Aorta (tissue), 5 donors: ENCODE results near the gene FTH1. TPM values are rescaled to one million over a fixed set of nuclear protein-coding genes. Genes with fewer than 3 reads are reported as not detected.

ENCODE experiments used
- ATAC-seq: fragments of 200-7000 bp; cut with Tn5 transposase; one replicate; pipeline ENCODE4 v1.9.1; 2022; ENCODE audit warnings: moderate library complexity; ENCODE audit not compliant: low FRiP score
- DNase-seq, 2 donors: peaks; one replicate each; pipeline ENCODE4 v3.0.0-alpha.2; 2020
- H3K27ac ChIP-seq, 2 donors: one replicate each; pipeline ENCODE4 v1.5.1; 2013; ENCODE audit warnings: low read length in 2 of 2, mild to moderate bottlenecking in 2 of 2, moderate library complexity in 2 of 2, control low read depth in 1 of 2, inconsistent platforms in 1 of 2, low read depth in 1 of 2
- H3K27me3 ChIP-seq, 2 donors: one replicate each; pipeline ENCODE4 v1.6.1; 2013; ENCODE audit warnings: control low read depth in 1 of 2, low read length in 1 of 2, mild to moderate bottlenecking in 1 of 2, moderate library complexity in 1 of 2; ENCODE audit not compliant: insufficient read depth in 2 of 2, control insufficient read depth in 1 of 2
- H3K36me3 ChIP-seq, 2 donors: one replicate each; pipeline ENCODE4 v1.6.1; 2013; ENCODE audit warnings: control low read depth in 1 of 2, low read length in 1 of 2, mild to moderate bottlenecking in 1 of 2; ENCODE audit not compliant: insufficient read depth in 2 of 2, control insufficient read depth in 1 of 2
- H3K4me1 ChIP-seq, 2 donors: one replicate each; pipeline ENCODE4 v1.6.1; 2013; ENCODE audit warnings: low read length in 2 of 2, control low read depth in 1 of 2, mild to moderate bottlenecking in 1 of 2, moderate library complexity in 1 of 2; ENCODE audit not compliant: insufficient read depth in 2 of 2, control insufficient read depth in 1 of 2
- H3K4me3 ChIP-seq, 2 donors: one replicate each; pipeline ENCODE4 v1.5.1; 2013; ENCODE audit warnings: low read length in 2 of 2, control low read depth in 1 of 2, mild to moderate bottlenecking in 1 of 2
- H3K9me3 ChIP-seq: one replicate; pipeline ENCODE4 v1.6.1; 2013; ENCODE audit warnings: mild to moderate bottlenecking, low read length; ENCODE audit not compliant: control insufficient read depth
- WGBS, 2 donors: extraction: QIAGEN DNeasy Blood & Tissue Kit; methylation state at CpG; one replicate each; pipeline ENCODE4 v1.1.7; 2013; 5-methylcytosine and 5-hydroxymethylcytosine counted together
- intact Hi-C, 2 donors: fragments of 100-400 bp; cut with DNase I; formaldehyde crosslinking; loops; one replicate each; pipeline versions ENCODE4 v1.14.2 to v1.15.0; 2022
- polyA plus RNA-seq, 2 donors: library from polyadenylated mRNA; stranded (reverse); fragments of 200-250 nt; gene quantifications; one replicate each; pipeline ENCODE4 v1.2.3, GENCODE V29; 2013
- total RNA-seq, 2 donors: library from RNA; stranded (reverse); fragmentation: NEBNext Ultra II Directional; extraction: Animal tissue kit (Norgen Biotek cat#: 25700); gene quantifications; one replicate each; pipeline ENCODE4 v1.2.1, GENCODE V29; 2021
- donor health status: healthy with polysubstance abuse.
- donor health status: Bipolar disorder and iron deficiency.
- donor health status: DM: no; HTN: no; CAD: no.
- donor health status: DM: no; HTN: no; CAD: no.
- donor health status: DM: yes; HTN: yes; CAD: no.

Gene FTH1
- total and polyA plus RNA-seq, 4 donors = 2,602 to 9,506 (median 3,930) TPM

GRCh38 chr11:61985869-61986268, 18.4 kb upstream of the FTH1 start:
- intact Hi-C loops = no loop called here
- ATAC-seq = no peak

GRCh38 chr11:61983419-61983818, 16.0 kb upstream of the FTH1 start:
- no peak overlapping the region for H3K27ac ChIP-seq
- DNase-seq = peak; percentile 5 to 18
- WGBS, 2 donors = 92 to 93% methylated on average over 1 of the region's 1 CpG
- intact Hi-C loops = no loop called here
- no peak overlapping the region for H3K4me3 ChIP-seq
- H3K36me3 ChIP-seq = peaks cover 0 to 3% of the 10 kb centered on the region in 2 donors
- no peaks in the 10 kb centered on the region for H3K4me1 ChIP-seq
- H3K9me3 ChIP-seq = no peaks in the 10 kb centered on the region
- H3K27me3 ChIP-seq = no peaks in the 10 kb centered on the region
- ATAC-seq = no peak

More at GRCh38 chr11:61985869-61986268, 18.4 kb upstream of the FTH1 start:
- no peak for DNase-seq
- peaks cover 0 to 3% of the 10 kb centered on the region in 2 donors for H3K36me3 ChIP-seq
- H3K27ac ChIP-seq = no peak overlapping the region
- H3K4me1 ChIP-seq = no peaks in the 10 kb centered on the region
- 91 to 93% methylated on average over 5 of the region's 5 CpGs for WGBS, 2 donors
- H3K27me3 ChIP-seq = no peaks in the 10 kb centered on the region
- no peak overlapping the region for H3K4me3 ChIP-seq
- H3K9me3 ChIP-seq = no peaks in the 10 kb centered on the region

- intact Hi-C loops = no loop called here
- no peak overlapping the region for H3K27ac ChIP-seq
- DNase-seq = peak; percentile 24 to 27
These were observed 13.5 kb upstream of the FTH1 start for GRCh38 chr11:61980783-61981541.

DNA sequence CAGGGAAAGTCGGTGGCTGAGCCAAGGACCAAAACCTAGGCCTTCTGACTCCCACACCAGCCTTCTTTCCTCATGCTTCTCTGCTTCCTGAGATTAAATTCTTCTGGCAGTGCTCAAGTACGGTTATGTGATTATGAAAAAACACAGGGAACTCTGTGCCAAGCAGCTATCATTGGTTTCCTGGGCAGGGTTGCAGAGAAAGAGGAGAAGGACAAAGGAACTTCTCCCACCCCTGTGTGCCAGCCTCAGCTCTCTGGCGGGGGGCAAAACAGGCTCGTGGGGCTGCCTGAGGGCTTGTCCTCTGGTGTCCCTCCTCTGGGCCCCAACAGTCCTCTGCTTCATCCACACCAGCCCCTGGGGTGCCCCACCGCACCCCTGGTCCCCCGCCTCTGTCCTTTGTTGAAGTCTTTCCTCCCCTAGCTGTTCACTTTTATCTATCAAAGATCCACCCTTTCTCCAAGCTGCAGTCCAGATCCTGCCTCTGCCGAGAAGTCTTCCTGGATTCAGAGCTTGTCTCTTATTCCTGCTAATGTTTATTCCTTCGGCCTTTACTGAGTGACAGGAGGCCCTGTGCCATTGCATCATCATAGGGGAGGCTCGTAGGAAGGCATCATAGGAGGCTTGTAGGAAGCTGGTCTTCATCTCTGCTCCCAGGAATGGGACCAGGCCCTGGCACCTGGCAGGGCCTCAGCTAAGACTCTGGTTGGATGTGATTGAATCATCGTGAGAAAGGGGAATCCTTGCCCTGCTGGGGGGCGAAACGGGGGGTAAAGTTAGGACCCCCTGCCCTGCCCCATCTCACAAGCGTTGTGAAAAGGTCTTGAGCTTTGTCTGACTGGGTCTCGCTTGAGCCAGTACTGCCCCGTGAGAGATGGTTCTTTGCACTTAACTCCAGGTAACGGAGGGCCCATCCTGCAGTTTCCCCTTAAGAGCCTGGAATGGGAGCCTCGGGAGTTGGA, 11.5 kb upstream of the FTH1 start:
- H3K4me1 ChIP-seq = peaks cover under 1 to 5% of the 10 kb centered on the region in 2 donors

More at GRCh38 chr11:61980783-61981541, 13.5 kb upstream of the FTH1 start:
- Histone ChIP-seq H3K4me1 (peaks cover 0 to 1% of the 10 kb centered on the region in 2 donors), H3K36me3 (peaks cover 0 to 3% of the 10 kb centered on the region in 2 donors), H3K27me3 (no peaks in the 10 kb centered on the region), H3K9me3 (no peaks in the 10 kb centered on the region), H3K4me3 (no peak overlapping the region)
- ATAC-seq = no peak
- 85% methylated on average over 10 of the region's 10 CpGs for WGBS, 2 donors

DNA sequence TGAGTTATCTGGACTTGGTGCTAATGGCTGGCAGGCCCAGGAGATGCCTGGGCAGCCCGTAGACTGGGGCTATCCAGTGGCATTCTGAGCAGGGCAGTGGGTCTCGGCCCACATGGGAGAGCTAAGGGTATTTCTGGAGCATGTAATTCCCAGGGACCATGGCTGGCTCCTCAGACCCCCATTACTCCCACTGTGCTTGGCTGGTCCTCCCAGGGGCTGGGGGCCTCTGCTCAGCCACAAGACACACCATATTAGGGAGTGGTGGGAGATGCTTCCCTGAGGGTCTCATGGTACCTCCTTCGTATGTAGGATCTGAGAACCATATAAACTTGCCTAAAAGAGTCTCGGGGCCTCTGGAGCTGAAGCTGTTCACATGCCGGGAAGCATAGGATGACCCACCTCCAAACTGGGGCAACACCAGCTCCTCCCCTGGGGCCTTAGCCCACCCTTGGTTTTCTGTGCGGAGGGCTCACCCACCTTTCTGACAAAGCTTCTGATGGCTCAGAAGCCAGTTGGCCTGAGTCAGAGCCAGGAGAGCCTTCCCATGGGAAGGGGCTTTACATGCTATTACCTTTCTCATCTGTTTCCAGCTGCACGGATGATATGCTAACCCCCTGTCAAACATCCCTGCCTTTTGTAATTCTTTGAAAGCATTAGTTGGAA, 9.5 kb upstream of the FTH1 start:
- Histone ChIP-seq H3K27me3 (no peaks in the 10 kb centered on the region), H3K27ac (no peak overlapping the region), H3K9me3 (no peaks in the 10 kb centered on the region), H3K4me1 (peaks cover 5% of the 10 kb centered on the region in 2 donors), H3K4me3 (no peak overlapping the region), H3K36me3 (no peaks in the 10 kb centered on the region)
- ATAC-seq = no peak
- intact Hi-C loops = no loop called here
- DNase-seq = peak; percentile 28 to 40
- 76 to 87% methylated on average over 7 of the region's 7 CpGs for WGBS, 2 donors

More for the DNA sequence above, 11.5 kb upstream of the FTH1 start:
- intact Hi-C loops = no loop called here
- H3K27me3 ChIP-seq = no peaks in the 10 kb centered on the region
- 64 to 67% methylated on average over 17 of the region's 17 CpGs for WGBS, 2 donors
- peak overlapping the region in 1 of 2 donors; percentile 65 for H3K27ac ChIP-seq
- peak; percentile 49 for ATAC-seq
- no peak overlapping the region for H3K4me3 ChIP-seq
- peak; percentile 49 to 66 for DNase-seq
- H3K36me3 ChIP-seq = peaks cover 0 to 3% of the 10 kb centered on the region in 2 donors
- no peaks in the 10 kb centered on the region for H3K9me3 ChIP-seq

- intact Hi-C loops = no loop called here
- H3K4me1 ChIP-seq = peaks cover 5% of the 10 kb centered on the region in 2 donors
These were observed 9.0 kb upstream of the FTH1 start for GRCh38 chr11:61976420-61976800.

GRCh38 chr11:61975638-61976419, 8.4 kb upstream of the FTH1 start:
- H3K36me3 ChIP-seq = no peaks in the 10 kb centered on the region
- no peaks in the 10 kb centered on the region for H3K27me3 ChIP-seq
- H3K27ac ChIP-seq = peak overlapping the region; percentile 62 to 68
- 86 to 88% methylated on average over 15 of the region's 15 CpGs for WGBS, 2 donors
- peaks cover 5% of the 10 kb centered on the region in 2 donors for H3K4me1 ChIP-seq
- DNase-seq = peak; percentile 47 to 64
- H3K9me3 ChIP-seq = no peaks in the 10 kb centered on the region
- no peak for ATAC-seq
- H3K4me3 ChIP-seq = no peak overlapping the region
- intact Hi-C loops = no loop called here

More at GRCh38 chr11:61976420-61976800, 9.0 kb upstream of the FTH1 start:
- no peaks in the 10 kb centered on the region for H3K36me3 ChIP-seq
- ATAC-seq (no peak), DNase-seq (peak; percentile 15 to 42)
- no peak overlapping the region for H3K27ac ChIP-seq
- H3K9me3 ChIP-seq = no peaks in the 10 kb centered on the region
- H3K4me3 ChIP-seq = no peak overlapping the region
- 93 to 95% methylated on average over 8 of the region's 8 CpGs for WGBS, 2 donors
- no peaks in the 10 kb centered on the region for H3K27me3 ChIP-seq
